ENCODE results near the gene RNF19B. TPM values are rescaled to one million over a fixed set of nuclear protein-coding genes. Genes with fewer than 3 reads are reported as not detected.

RNF19B gene
- total RNA-seq, 1 donor from 2014 or later, result 33.3 TPM

- no peak for ATAC-seq
- intact Hi-C loops (cut with DNase I), result no loop called here
- no peak for DNase-seq (ENCODE audit: low spot score)
Observed at GRCh38 chr1:32896451-32896850, 68.2 kb downstream of the RNF19B start.

GRCh38 chr1:32895325-32896215 is 69.0 kb downstream of the RNF19B start:
- intact Hi-C loops (cut with DNase I), result no loop called here
- ATAC-seq, result no peak
- DNase-seq (ENCODE audit: low spot score), result no peak

- intact Hi-C loops (cut with DNase I), result no loop called here
- ATAC-seq, result no peak
- no peak for DNase-seq (ENCODE audit: low spot score)
Observed at GRCh38 chr1:32894681-32895080, 69.9 kb downstream of the RNF19B start.

GRCh38 chr1:32894019-32894600 is 70.5 kb downstream of the RNF19B start:
- no peak for DNase-seq (ENCODE audit: low spot score)
- ATAC-seq, result peak; percentile 19
- intact Hi-C loops (cut with DNase I), result no loop called here

- ATAC-seq (peak; percentile 70), DNase-seq (ENCODE audit: low spot score) (peak; percentile 74)
- intact Hi-C loops (cut with DNase I), result no loop called here
Observed at GRCh38 chr1:32893198-32894018, 71.2 kb downstream of the RNF19B start.

GRCh38 chr1:32892368-32893197 is 72.0 kb downstream of the RNF19B start:
- DNase-seq (ENCODE audit: low spot score), result no peak
- intact Hi-C loops (cut with DNase I), result no loop called here
- ATAC-seq, result no peak

GRCh38 chr1:32891630-32892029 is 73.0 kb downstream of the RNF19B start:
- DNase-seq (ENCODE audit: low spot score), result no peak
- no peak for ATAC-seq
- intact Hi-C loops (cut with DNase I), result no loop called here

GRCh38 chr1:32891241-32891570 is 73.4 kb downstream of the RNF19B start:
- ATAC-seq (no peak), DNase-seq (ENCODE audit: low spot score) (no peak)
- intact Hi-C loops (cut with DNase I), result no loop called here

GRCh38 chr1:32890516-32891240 is 73.9 kb downstream of the RNF19B start:
- intact Hi-C loops (cut with DNase I), result no loop called here

GRCh38 chr1:32889731-32890278 is 74.8 kb downstream of the RNF19B start:
- DNase-seq (ENCODE audit: low spot score), result no peak

More at GRCh38 chr1:32890516-32891240, 73.9 kb downstream of the RNF19B start:
- DNase-seq (ENCODE audit: low spot score) (no peak), ATAC-seq (no peak)

GRCh38 chr1:32888677-32889420 is 75.8 kb downstream of the RNF19B start:
- intact Hi-C loops (cut with DNase I), result no loop called here
- no peak for ATAC-seq
- DNase-seq (ENCODE audit: low spot score), result no peak

More at GRCh38 chr1:32889731-32890278, 74.8 kb downstream of the RNF19B start:
- intact Hi-C loops (cut with DNase I), result no loop called here
- ATAC-seq, result no peak

- no peak for ATAC-seq
- intact Hi-C loops (cut with DNase I), result no loop called here
- no peak for DNase-seq (ENCODE audit: low spot score)
Observed at GRCh38 chr1:32888134-32888533, 76.5 kb downstream of the RNF19B start.

- DNase-seq (ENCODE audit: low spot score) (no peak), ATAC-seq (no peak)
- intact Hi-C loops (cut with DNase I), result no loop called here
Observed at GRCh38 chr1:32887623-32888022, 77.0 kb downstream of the RNF19B start.

- DNase-seq (ENCODE audit: low spot score) (no peak), ATAC-seq (no peak)
- intact Hi-C loops (cut with DNase I), result no loop called here
Observed at GRCh38 chr1:32886828-32887414, 77.7 kb downstream of the RNF19B start.
